Left ventricle myocardium inferior (tissue), 1 donor: ENCODE results near the gene KMT5C. TPM values are rescaled to one million over a fixed set of nuclear protein-coding genes. Genes with fewer than 3 reads are reported as not detected.

Source experiments
- DNase-seq: peaks from one replicate; pipeline ENCODE4 v3.0.0-alpha.2; 2020
- H3K27ac ChIP-seq: fragments of 200-600 bp; replicated peaks from 2 replicates; pipeline ENCODE4 v1.8.0; 2021
- H3K27me3 ChIP-seq: fragments of 200-600 bp; 2 replicates; pipeline ENCODE4 v1.8.0; 2021; ENCODE audit warnings: low read depth
- H3K36me3 ChIP-seq: fragments of 200-600 bp; 2 replicates; pipeline ENCODE4 v1.8.0; 2021
- H3K4me1 ChIP-seq: fragments of 200-600 bp; 2 replicates; pipeline ENCODE4 v1.8.0; 2021
- H3K4me3 ChIP-seq: fragments of 200-600 bp; 2 replicates; pipeline ENCODE4 v1.8.0; 2021; ENCODE audit warnings: mild to moderate bottlenecking, moderate library complexity
- H3K9me3 ChIP-seq: fragments of 200-600 bp; replicated peaks from 2 replicates; pipeline ENCODE4 v1.8.0; 2021
- intact Hi-C: fragments of 100-400 bp; cut with micrococcal nuclease; formaldehyde crosslinking; loops from one replicate; pipeline ENCODE4 v1.11.0; 2022
- total RNA-seq: library from RNA; stranded (reverse); fragmentation: NEBNext Ultra II Directional; extraction: Animal tissue kit (Norgen Biotek cat#: 25700); gene quantifications from one replicate; pipeline ENCODE4 v1.2.1, GENCODE V29; 2021
- TF ChIP-seq, protein P1 (sequence below): fragments of 200-600 bp; IDR thresholded peaks from 2 replicates; pipeline ENCODE4 v1.8.0; 2021; ENCODE audit warnings: antibody characterized with exemption, mild to moderate bottlenecking, borderline replicate concordance
- donor health status: DM: no; HTN: yes; CAD: no; lungs with severe emphysema.

The KMT5C gene
- total RNA-seq, 1 donor from 2014 or later, result 5.1 TPM

DNA sequence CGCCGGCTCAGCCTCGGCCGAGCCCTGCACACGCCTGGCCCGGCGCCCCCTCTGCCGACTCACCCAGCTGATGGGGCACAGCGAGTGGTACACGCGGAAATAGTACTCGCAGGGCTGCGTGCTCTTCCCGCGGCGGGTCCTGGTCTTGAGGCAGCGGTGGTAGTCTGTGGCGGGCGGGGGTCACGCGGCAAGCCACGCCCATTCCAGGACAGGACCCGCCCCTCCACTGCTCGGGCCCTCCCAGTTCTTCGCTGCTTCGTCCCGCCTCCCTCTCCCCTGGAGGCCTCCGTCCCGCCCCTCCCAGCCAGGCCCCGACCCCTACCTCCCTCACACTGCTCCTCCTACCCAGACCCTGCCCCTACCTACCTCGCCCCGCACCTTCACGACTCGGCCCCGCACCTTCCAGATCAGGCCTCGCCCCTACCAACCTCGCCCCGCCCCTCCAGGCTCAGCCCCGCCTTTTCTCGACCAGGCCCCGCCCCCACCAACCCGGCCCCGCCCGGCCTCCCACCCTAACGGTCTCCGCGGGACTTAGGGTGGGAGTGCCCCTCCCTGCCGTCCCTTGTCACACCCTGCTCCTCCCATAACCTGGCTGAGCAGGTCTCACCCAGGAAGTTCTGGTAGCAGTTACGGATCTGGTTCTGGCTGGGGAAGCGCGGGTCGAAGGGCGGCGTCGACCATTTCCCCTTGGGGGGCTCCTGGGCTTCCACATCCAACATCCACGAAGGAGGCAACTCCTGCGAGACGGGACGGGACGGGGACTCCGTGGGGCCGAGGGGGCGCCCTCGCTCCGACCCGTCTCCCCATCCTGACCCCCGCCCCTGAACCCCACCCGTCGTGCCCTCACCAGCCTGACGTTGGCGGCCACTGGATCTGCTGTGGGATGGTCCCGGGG, 14.4 kb downstream of the KMT5C start:
- intact Hi-C loops, result no loop called here
- H3K4me1 ChIP-seq, result peaks cover 19% of the 10 kb centered on the region
- TF ChIP-seq, protein P1, sequence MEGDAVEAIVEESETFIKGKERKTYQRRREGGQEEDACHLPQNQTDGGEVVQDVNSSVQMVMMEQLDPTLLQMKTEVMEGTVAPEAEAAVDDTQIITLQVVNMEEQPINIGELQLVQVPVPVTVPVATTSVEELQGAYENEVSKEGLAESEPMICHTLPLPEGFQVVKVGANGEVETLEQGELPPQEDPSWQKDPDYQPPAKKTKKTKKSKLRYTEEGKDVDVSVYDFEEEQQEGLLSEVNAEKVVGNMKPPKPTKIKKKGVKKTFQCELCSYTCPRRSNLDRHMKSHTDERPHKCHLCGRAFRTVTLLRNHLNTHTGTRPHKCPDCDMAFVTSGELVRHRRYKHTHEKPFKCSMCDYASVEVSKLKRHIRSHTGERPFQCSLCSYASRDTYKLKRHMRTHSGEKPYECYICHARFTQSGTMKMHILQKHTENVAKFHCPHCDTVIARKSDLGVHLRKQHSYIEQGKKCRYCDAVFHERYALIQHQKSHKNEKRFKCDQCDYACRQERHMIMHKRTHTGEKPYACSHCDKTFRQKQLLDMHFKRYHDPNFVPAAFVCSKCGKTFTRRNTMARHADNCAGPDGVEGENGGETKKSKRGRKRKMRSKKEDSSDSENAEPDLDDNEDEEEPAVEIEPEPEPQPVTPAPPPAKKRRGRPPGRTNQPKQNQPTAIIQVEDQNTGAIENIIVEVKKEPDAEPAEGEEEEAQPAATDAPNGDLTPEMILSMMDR, result no peak
- peak overlapping the region; percentile 61 for H3K4me3 ChIP-seq
- no peaks in the 10 kb centered on the region for H3K9me3 ChIP-seq
- DNase-seq, result peak; percentile 65
- no peaks in the 10 kb centered on the region for H3K36me3 ChIP-seq
- no peak overlapping the region for H3K27ac ChIP-seq
- H3K27me3 ChIP-seq, result peaks cover 91% of the 10 kb centered on the region

DNA sequence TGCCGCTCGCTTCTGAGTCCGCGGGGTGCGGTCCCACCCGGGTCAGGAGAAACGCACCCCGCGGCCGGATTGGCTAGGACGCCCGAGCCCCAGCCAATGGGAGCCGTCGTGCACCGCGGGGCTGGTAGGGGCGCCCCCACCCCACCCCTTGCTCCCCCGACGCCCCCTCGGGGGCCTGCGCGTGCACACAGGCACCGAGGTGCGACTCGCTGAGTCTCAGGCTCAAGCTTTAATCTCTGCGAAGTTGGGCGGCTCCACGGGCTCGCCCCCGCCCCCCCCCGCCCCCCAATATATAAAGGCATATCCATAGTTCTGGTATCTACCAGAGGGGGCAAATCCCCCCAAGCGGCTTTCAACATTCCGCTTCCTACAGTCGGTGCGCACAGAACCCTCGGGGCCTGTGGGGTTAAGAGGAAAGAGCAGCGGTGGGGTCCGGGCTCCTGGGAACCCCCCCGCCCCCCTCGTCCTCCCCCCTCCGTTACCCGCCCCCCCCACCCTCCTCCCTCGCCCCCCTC, 15.1 kb downstream of the KMT5C start, which contains the start of gene COX6B2:
Gene COX6B2, minus strand, starts transcription at position 22 of the 515 bp plus-strand sequence. CDS start 198 bp downstream, outside the sequence.
- peaks cover 19% of the 10 kb centered on the region for H3K4me1 ChIP-seq
- TF ChIP-seq, protein P1, result no peak
- no peak for DNase-seq
- H3K4me3 ChIP-seq, result peak within 1 kb of the TSS; percentile 61
- no peak within 1 kb of the TSS for H3K27ac ChIP-seq
- H3K9me3 ChIP-seq, result no peaks in the 10 kb centered on the region
- H3K36me3 ChIP-seq, result no peaks in the 10 kb centered on the region
- H3K27me3 ChIP-seq, result peaks cover 97% of the 10 kb centered on the region
- intact Hi-C loops, result no loop called here

DNA sequence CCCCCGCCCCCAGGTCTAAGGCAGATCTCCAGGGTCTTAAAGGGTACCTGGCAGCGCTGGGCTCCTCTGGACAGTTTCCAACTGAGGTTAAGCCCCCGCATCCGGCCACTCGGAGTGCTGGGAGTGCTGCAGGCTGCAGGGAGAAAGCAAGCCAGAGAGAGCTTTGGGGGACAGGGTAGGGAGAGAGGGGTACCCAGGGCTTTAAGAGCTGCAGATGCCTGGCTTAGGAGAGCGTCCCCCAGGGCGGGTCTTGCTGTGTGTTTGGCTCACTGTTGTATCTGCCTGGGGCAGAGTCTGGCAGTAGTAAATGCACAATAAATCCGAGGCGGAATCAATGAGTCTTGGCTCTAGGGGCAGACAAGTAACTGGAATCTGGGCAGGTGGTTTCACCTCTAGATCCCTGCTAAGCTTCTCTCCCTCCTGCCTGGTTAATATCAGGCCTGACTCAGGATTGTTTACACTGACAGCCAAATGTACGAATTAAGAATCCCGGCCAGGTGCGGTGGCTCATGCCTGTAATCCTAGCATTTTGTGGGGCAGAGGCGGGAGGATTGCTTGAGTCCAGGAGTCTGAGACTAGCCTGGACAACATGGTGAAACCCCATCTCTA, 15.6 kb downstream of the KMT5C start:
- no peak for DNase-seq
- peaks cover 19% of the 10 kb centered on the region for H3K4me1 ChIP-seq
- TF ChIP-seq, protein P1, result no peak
- H3K36me3 ChIP-seq, result no peaks in the 10 kb centered on the region
- no peaks in the 10 kb centered on the region for H3K9me3 ChIP-seq
- intact Hi-C loops, result no loop called here
- H3K4me3 ChIP-seq, result no peak overlapping the region
- H3K27ac ChIP-seq, result no peak overlapping the region
- peaks cover 92% of the 10 kb centered on the region for H3K27me3 ChIP-seq

GRCh38 chr19:55358493-55358892, 18.8 kb downstream of the KMT5C start:
- Histone ChIP-seq H3K36me3 (no peaks in the 10 kb centered on the region), H3K9me3 (no peaks in the 10 kb centered on the region), H3K4me1 (peaks cover 14% of the 10 kb centered on the region), H3K27ac (no peak overlapping the region), H3K4me3 (no peak overlapping the region), H3K27me3 (peaks cover 76% of the 10 kb centered on the region)
- TF ChIP-seq, protein P1, result no peak
- intact Hi-C loops, result no loop called here
- DNase-seq, result no peak

- no peak overlapping the region for H3K27ac ChIP-seq
- peaks cover 6% of the 10 kb centered on the region for H3K4me1 ChIP-seq
- no peaks in the 10 kb centered on the region for H3K36me3 ChIP-seq
- H3K4me3 ChIP-seq, result no peak overlapping the region
- peaks cover 70% of the 10 kb centered on the region for H3K27me3 ChIP-seq
- H3K9me3 ChIP-seq, result no peaks in the 10 kb centered on the region
- DNase-seq, result no peak
- intact Hi-C loops, result no loop called here
- TF ChIP-seq, protein P1, result no peak
Observed at GRCh38 chr19:55358943-55359908, 19.6 kb downstream of the KMT5C start.
